GM18861 (cell line): ENCODE measurements around the gene KCNJ13.
A peak's percentile ranks its signal among the peaks of the same experiment; 100 is the strongest.
"Not testable (repeated sequence)": the region's sequence is repeated elsewhere in the genome, so short reads cannot be mapped to it uniquely, and the experiment has no call there.

Source experiments
- ATAC-seq: cut with Tn5 transposase; IDR thresholded peaks from one replicate; pipeline ENCODE4 v1.9.1; 2021; ENCODE audit not compliant: unreplicated experiment

KCNJ13 gene

DNA sequence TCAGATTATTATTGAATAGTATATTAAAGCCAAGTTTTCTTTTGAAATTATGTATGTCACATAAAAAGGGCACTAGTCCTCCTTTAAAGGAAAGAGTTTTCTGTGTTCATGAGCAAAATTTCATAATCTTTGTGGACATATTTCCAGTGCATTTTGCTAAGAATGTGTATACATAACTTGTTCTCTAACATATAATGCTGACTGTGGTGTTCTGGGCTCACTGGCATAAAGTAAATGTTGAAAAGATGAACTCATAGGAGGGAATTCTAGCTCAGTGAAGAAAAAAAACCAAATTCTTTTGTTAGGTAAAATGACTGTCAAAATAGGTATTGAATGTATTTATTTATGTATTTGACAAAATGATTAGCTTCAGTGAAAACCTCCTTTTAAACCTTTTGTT is 6.2 kb downstream of the KCNJ13 start:
- no peak for ATAC-seq

GRCh38 chr2:232767866-232768265 is 8.5 kb downstream of the KCNJ13 start:
- ATAC-seq, result no peak

- ATAC-seq, result peak; percentile 41
Observed at GRCh38 chr2:232761301-232761907, 15.0 kb downstream of the KCNJ13 start.

- ATAC-seq, result peak; percentile 37
Observed at GRCh38 chr2:232757905-232758304, 18.5 kb downstream of the KCNJ13 start.

DNA sequence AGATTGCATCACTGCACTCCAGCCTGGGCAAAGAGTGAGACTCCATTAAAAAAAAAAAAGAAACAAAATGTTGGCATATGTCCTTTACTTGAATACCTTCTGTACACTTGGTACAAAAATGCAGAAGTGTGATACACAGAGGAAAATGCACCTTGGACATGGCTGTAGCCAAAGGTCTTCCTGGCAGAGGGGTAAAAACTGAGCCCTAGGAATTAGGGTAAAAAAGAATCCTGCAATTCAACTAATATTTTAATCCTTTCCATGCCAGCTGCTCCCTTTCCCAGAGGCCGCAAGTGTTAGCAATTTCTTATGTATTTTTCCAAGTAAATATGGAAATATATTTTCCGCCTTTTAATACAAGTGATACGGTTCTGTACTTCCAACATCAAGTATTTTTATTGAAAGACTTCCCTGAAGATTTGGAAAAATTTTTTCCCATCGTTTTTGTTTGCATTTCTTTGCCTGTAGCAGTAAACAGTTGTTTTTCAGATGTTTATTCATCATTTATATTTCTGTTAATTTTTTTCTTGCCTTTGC is 26.2 kb downstream of the KCNJ13 start:
- ATAC-seq, result no peak

- ATAC-seq, result no peak
Observed at GRCh38 chr2:232749331-232749730, 27.0 kb downstream of the KCNJ13 start.

- no peak for ATAC-seq
Observed at GRCh38 chr2:232748038-232748437, 28.3 kb downstream of the KCNJ13 start.

GRCh38 chr2:232744963-232745362 is 31.4 kb downstream of the KCNJ13 start:
- no peak for ATAC-seq

GRCh38 chr2:232741972-232742371 is 34.4 kb downstream of the KCNJ13 start:
- ATAC-seq, result no peak

DNA sequence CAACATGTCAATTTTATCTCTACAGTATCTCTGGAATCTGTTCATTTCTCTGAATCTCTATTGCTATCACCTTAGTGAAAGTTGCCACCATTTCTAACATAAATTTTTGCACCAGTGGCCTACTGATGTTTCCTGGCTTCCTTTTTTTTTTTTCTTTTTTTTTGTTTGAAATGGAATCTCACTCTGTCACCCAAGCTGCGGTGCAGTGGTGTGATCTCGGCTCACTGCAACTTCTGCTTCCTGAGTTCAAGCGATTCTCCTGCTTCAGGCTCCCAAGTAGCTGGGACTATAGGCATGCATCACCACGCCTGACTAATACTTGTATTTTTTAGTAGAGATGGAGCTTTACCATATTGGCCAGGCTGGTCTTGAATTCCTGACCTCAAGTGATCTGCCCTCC is 35.1 kb downstream of the KCNJ13 start:
- no peak for ATAC-seq

GRCh38 chr2:232731470-232731869 is 44.9 kb downstream of the KCNJ13 start:
- no peak for ATAC-seq

DNA sequence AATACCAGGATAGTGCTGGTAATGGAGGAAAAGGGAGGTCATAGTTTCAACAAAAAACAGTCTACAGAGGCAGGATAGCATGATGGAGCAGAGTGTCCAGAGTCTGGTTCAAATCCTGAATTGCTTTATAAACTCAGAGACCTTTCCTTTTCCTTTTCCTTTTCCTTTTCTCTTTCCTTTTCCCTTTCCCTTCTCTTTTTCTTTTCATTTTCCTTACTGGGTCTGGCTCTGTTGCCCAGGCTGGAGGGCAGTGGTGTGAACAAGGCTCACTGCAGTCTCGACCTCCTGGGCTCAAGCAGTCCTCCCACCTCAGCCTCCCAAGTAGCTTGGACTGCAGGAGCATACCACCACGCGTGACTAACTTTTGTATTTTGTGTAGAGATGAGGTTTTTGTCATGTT is 47.6 kb downstream of the KCNJ13 start:
- no peak for ATAC-seq

- no peak for ATAC-seq
Observed at GRCh38 chr2:232723027-232723426, 53.3 kb downstream of the KCNJ13 start.

DNA sequence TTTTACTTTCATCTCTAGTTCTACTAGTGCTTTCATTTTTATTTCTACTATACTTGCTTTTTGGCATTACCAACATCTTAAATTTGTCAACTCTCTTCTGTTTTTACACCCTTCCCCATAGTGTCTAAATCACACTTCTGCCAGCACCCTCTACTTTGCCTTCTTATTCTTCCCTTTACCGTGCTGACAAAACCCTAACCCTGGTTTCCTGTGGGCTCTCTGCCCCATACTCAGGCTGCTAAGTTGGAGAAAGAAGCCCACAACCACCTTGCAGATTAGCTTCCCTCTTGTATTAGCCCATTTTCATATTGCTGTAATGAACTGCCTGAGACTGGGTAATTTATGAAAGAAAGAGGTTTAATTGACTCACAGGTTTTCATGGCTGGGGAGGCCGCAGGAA is 54.5 kb downstream of the KCNJ13 start:
- ATAC-seq, result no peak

DNA sequence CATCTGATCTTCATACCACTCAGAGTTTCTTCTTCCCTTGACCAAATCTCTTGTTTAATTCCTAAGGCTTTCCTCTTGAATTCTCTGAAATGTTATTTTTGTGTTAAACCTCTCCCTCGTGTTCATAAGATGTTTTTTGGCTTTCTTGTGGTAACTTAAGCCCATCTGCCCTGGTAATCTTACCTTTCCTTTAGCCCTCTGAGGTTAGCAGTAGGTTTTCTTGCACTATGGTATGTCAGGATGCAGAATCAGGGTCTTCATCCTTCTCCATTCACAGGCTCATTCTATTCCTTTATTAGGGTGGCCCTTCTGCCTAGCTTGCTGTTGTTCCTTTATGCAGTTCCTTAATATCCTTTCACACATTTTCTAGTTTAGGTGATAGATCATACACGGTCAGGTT is 55.1 kb downstream of the KCNJ13 start:
- no peak for ATAC-seq

GRCh38 chr2:232720056-232720455 is 56.3 kb downstream of the KCNJ13 start:
- ATAC-seq, result not testable (repeated sequence)
